ENCODE data around the gene RXRA.
"Not testable (repeated sequence)": the region's sequence is repeated elsewhere in the genome, so short reads cannot be mapped to it uniquely, and the experiment has no call there.

RXRA gene

DNA sequence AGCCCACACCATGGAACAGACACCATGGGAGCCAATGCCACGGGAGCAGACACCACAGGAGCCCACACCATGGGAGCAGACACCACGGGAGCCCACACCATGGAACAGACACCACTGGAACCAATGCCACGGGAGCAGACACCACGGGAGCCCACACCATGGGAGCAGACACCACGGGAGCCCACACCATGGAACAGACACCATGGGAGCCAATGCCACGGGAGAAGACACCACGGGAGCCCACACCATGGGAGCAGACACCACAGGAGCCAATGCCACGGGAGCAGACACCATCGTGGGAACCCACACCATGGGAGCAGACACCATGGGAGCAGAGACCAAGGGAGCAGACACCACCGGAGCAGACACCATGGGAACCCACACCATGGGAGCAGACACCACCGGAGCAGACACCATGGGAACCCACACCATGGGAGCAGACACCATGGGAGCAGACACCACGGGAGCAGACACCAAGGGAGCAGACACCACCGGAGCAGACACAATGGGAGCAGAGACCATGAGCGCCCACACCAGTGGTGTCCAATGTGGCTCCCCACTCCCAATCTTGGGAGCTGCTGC lies 17.5 kb upstream of the RXRA start:
- DNase-seq (ENCODE audit: low read depth): not testable (repeated sequence)

DNA sequence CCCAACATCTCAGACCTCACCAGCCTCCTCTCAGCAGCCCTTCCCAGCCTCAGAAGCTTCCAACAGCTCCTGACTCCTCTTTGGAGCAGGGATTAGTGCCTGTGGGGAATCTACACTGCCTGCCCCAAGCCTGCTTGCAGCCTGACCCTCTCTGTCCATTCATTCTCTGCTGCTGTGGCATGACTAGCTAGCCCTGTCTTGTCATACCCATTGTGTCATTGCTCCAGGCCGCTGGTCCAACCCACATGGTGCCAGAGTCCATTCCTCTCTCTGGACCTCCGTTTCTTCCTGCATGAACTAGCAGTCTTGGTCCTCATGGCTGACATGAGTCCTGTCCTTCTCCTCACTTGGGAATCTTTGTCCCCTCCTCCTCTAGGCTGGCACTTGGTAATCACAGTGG lies 12.8 kb upstream of the RXRA start:
- DNase-seq (ENCODE audit: low read depth): no peak

DNA sequence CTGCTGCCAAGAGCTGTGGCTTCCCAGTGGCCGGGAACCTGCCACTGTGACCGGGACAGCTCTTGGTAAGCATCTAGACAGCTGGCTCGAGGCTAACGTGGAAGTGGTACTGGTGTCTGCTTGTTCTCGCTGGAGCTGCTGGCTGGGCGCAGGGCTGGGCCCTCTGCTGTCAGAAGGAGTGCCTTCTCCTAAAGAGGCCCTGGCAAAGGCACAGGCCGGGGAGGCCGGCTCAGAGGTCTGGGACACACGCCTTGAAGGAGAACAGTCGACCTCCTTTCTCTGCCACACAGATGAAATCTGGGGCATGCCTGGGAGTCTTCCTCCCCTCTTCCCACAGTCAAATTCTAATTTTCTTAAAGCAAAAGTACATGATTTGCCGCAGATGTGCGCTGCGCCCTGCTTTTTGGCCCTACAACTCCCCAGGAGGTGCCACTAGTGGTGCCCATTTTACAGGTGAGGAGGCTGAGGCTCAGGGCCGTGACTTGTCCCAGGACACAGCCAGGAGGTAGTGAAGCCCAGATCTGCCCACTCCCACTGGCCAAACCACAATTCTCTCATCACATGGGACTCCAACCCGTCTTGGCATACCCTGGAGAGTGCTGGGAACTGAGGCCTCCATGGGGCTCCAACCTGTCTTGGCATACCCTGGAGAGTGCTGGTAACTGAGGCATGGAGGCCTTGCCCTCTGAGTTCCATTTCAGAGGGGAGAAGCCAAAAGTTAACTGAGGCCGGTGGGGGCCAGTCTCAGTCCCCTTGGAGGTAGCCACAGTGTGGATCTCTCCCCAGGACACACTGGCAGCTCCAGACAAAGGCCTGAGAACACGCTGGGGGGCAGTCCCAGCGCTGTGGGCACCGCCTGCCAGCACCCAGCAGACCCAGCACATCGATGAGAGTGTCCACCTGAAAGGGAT lies 12.0 kb upstream of the RXRA start:
- DNase-seq (ENCODE audit: low read depth): no peak

DNA sequence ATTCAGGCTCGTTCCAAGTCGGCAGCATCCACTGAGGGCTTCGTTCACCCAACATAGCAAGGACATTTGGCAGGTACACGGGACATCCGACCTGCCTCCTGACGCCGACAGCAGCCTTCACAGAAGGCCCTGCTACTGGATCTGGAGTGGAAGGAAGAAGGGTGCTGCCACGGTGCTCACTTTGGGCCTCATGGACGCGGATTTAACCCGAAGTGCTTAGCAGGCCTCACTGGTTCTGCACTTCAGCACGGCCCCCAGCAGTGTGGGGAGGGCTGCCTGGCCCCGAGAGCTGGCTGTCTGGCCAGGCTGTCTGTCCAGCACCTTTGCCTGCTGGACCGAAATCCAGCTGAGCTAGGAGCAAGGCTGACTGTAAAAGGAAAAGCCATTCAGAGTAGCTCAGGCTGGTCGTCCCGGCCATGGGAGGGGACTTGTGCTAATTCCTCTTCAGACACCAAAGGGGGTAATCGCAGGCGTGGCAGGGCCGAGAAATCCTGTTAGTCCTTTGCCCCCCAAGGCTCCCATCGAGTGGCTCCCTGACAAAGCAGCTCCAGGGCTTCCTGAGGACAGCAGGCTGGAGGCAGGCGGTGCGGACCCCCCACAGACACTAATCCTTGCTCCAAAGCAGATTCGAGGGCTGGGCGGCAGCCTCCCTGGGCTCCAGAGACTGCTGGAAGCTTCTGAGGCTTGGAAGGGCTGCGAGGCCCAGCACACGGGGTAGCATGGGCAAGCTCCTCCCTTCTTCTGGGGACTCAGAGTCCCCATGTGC lies 11.1 kb upstream of the RXRA start:
- DNase-seq (ENCODE audit: low read depth): no peak

DNA sequence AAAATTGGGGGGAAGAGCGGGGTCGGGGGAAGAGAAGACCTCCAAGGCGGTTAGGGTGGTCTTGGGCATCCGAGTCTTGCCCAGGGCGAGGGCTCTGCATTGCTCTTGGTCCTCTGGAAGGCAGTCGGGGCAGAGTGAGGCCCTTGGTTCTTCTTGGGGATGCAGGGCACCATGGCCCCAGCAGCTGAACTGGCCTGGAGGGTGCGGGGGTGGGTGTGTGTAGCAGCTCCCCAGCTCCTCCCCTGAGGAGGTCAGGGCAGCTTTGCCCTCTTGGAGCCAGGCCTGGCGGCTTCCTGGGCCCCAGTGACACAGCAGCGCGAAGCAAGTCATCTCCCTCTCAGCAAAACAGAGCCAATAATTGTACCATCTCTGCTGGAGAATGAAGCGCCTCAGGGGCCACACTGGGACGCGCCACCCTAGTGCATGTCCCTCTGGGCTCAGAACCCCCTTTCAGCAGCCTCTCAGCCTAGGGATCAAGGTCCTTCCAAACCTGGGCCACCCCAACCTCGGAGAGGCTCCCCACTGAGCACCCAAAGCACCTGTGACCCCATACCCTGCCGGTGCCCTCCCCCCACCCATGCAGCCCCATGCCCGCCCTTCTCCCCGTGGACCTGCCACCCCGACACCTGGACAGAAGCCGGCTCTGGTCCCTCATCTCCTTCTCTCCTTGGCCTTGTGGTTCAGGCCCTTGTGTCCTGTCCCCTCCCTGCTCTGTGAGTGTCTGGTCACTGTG lies 10.4 kb upstream of the RXRA start:
- DNase-seq (ENCODE audit: low read depth): no peak

DNA sequence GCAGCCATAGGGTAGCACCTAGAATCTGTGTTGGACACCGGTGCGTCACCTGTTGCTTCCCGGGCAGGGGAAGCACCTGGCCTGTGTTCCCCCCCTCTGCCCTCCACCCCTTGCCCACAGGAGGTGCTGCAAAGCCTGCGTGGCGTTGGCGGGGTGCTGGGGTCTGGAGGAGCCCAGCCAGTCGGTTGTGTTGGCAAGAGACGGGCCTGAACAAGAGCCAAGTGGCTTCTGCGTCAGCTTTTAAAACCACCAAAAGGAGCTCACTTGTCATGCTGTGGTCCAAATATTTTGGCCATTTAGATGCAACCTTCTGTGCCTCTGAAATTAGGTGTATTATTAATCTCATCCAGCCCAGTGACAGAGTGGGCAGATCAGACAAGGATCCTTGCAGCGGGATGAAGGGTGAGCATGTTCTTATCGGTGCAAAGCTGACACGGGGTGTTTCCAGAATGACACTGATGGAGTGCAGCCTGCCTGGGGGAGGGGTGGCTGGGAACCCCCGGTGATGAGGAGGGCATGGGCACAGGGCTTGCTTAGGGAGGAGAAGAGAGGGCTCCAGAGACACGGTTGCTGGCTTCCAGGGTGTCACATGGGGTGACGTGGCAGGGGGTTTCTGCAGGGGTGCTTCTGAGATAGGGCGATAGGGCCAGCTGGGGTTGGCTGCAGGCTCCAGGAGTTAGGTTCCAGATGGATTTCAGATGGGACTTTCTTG lies 9.7 kb upstream of the RXRA start:
- DNase-seq (ENCODE audit: low read depth): no peak

DNA sequence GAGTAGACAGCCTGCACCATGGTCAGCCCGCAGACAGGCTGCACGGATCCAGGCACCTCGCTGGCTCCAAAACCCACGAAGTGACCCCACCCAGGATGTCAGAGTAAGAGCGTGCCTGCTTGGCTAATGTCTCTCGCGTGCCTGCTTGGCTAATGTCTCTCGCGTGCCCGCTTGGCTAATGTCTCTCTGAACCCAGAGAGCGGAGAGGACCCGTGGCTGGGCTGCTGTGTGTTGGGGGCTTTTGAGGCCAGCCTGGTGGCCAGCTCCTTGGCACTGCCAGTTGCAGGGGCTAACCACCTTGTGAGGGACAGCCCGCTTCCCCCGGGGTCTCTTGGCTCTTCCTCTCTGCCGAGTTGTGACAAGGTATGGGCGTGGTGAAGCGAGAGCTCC lies 8.9 kb upstream of the RXRA start:
- DNase-seq (ENCODE audit: low read depth): no peak

DNA sequence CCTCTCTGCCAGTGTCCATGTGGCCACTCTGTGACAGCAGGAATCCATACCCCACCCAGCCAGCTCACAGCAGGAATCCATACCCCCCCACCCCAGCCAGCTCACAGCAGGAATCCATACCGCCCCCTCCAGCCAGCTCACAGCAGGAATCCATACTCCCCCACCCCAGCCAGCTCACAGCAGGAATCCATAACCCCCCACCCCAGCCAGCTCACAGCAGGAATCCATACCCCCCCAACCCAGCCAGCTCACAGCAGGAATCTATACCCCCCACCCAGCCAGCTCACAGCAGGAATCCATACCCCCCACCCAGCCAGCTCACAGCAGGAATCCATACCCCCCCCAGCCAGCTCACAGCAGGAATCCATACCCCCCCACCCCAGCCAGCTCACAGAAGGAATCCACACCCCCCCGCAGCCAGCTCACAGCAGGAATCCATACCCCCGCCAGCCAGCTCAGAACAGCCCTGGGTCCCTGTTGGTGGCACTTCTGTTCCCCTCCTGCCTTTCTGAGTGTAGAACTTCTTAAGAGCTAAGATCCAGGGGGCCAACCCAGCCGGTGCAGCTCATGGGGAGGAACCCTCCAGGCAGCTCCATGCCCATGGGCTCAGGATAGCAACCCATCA lies 8.4 kb upstream of the RXRA start:
- no peak for DNase-seq (ENCODE audit: low read depth)

DNA sequence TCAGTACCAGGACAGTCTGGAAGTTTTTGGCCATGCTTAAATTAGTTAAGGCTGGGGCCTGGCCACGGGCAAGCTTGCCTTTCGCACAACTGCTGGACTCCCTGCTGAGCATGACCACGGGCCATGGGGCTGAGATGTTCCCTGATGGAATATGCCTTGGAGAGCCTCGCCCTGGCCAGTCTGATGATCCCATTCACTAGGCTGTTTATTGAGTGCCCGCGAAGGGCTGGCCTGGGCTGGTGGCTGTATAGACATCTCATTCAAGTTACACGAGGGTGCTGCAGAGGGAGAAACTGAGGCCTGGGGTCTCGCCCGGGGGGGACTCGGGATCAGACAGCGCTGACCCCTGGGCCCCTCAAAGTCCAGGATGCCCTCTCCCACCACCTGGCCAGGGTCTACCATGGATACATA lies 7.8 kb upstream of the RXRA start:
- DNase-seq (ENCODE audit: low read depth): no peak

DNA sequence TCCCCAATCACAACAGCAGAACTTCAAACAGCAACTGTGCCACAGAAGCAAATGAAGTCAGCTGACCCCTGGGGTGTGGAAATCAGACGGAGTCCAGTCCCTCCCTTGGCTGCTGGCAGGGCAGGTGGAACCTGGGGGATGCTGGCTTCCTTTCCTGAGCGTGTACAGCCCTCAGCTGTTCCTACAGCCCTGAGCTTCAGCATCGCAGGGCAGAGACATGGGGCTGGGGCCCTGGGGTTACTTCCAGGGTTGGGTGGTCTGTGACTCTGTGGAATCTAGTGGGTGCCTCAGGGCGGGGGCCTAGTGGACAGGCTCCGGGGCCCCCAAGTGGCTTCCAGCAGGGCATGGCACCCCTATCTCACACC lies 7.3 kb upstream of the RXRA start:
- DNase-seq (ENCODE audit: low read depth): no peak

DNA sequence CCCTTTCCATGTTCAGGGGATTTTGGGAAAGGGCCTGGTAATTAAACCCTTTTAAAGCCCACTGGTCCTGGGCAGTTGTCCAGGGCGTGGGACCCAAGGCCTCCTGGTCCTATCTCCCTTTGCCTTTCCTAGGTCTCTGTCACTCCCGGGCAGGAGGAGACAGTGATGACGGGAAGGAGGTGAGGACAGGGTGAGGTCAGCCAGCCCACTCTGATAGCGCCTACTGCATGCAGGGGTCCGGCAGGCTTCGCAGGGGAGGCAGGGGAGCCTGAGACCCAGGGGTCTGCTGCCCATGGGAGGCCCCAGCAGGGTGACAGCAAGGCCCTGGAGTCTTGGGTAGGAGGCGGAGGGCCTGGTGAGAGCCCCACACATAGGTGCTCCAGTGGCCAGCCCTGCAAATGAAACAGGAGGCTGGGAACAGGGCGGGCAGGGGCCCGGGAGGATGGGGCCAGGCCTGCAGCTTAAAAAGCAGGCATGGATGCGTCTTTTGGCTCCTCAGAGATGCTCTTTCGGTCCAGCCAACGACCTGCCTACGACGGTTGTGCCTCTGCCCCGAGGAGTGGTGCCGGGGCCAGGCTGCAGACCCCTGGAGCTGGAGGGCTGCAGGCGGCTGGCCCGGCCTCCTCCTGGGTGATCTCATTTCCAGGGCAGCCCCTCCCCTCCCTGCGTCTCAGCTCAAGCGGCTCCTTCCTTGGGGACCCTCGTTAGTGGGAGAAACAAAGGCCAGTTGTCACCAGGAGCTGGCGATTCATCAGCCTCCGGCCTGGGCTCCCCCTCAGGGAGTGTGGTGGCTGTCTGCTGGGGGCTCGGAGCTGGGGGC lies 6.7 kb upstream of the RXRA start:
- no peak for DNase-seq (ENCODE audit: low read depth)

DNA sequence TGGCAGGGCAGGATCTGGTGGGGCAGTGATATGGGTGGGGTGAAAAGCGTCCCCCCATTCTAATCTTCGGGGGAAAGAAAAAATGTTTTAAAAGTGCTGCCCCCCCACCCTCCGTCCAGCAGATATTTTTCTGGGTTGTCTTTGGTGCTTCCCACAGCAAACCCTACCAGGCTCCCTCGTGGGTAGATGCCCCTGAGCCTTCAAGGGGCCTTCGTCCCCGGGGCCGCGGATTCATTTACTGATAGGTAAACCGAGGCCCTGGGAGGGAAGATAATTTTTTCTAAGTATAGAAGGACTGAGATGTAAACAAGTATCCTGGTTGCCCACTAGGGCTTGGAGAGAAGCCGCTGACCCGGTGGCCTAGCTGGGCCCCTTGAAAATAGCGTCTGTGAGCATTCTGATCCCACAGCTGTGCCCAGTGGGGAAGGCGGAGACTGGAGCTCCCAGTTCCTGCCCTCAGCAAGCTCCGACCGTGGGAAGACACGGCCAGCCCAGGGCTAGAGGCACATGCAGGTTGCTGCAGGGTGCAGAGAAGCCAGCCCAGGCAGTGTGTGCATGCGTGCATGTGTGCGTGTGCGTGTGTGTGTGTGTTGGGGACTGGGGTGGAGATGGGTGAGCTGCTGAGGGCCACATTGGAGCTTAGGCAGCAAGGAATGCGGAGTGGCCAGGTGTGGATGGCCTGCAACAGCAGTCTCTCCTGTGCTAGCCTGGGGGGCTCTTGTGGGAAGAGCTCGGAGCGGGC lies 6.0 kb upstream of the RXRA start:
- DNase-seq (ENCODE audit: low read depth): no peak

DNA sequence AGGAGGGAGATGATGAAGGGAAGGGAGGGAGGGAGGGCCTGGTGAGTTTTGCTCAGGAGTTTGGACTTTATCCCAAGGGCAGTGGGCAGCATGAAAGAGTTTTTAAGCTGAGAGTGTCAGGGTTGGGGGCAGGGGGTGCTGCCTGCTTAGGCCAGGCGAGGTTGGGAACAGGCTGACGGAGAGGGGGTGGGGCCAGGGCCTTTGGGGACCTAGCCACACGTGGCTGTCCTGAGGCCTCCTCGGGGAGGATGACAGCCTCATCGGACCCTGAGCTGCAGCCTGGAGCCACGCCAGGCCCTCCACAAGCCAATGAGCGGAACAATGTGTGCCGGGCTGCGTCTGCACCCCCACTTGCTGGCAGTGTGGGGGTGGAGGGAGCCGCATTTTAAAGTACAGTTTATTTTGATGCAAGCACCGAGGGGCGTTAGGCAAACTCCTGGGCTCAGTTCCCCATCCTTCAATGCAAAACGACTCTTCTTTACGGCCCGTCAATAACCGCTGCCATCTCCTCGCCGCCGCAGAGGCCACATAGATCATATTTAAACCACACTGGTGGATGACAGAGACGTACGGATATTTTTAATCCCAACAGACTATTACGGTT lies 5.3 kb upstream of the RXRA start:
- DNase-seq (ENCODE audit: low read depth): no peak

DNA sequence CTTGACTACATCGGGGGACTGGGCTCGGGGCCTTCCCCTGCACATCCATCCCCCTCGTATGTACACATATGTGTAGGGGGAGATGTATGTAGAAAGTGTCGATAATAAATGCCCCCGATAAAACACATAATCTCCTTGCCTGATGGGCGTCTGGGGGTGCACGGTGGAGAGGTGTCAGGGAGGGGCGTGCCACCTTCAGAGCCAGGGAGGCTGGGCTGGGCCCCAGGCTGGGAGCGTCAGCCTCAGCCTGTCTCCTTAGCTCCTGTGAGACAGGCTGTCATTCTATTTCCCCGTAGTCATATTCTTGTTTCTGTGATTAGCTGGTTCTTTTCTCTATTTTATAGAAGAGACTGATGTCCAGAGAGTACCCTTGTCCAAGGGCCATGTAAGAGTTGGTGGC lies 4.7 kb upstream of the RXRA start:
- no peak for DNase-seq (ENCODE audit: low read depth)

DNA sequence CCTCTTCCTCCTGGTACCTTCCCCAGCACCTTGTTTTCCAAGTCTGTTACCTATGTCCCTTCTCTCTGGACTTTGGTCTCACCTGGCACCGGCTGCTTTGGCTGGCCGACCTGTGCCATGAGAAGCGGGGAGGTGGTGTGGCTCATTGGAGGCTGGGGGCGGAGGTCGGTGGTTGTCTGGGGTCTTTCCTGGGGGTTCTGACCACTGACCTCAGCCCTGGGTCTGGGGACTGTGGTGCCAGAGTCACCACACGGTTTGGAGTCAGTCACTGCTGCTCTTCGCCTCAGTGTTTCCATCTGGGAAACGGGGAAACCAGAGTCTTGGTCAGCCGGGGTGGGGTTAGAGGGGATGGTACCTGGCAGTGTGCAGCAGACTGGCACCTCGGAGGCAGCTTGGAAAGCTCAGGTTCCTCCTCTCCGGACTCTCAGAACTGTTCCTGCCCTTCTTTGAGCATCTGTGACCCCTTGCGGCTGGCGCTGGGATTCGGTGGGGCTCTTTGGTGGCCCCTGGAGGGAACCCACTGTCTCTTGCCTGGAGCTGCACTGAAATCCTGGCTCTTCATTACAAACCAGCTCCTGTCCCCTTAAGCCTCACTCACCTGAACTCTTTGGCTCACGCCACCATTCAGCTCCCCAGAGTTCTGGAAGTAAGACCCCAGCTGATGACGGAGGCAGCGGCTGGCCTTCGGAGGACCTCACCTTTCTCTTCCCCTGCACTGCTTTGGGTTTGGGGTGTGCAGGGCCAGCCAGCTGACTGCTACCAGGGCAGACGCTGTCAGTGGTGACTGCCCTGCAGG lies 4.1 kb upstream of the RXRA start:
- DNase-seq (ENCODE audit: low read depth): no peak

DNA sequence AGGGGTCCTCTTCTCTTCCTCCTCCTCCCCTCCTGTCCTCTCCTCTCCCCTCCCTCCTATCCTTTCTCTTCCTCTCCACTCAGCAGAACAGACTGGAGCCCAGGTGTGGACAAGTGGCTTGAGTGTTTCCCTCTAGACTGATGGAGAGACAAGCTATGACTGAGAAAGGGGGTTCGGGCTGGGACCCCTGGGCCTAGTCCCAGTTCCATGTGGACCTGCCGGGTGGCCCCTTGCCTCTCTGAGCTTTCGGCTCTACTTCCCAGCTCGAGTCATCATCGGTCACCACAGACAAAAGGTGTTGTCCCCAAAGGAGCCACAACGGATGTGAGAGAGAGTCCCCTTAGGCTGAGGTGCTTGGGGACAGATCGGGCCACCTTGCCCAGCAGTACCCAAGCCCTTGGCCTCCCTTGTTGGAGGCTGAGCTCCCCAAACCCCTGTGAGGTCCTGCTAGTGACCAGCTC lies 3.4 kb upstream of the RXRA start:
- no peak for DNase-seq (ENCODE audit: low read depth)

DNA sequence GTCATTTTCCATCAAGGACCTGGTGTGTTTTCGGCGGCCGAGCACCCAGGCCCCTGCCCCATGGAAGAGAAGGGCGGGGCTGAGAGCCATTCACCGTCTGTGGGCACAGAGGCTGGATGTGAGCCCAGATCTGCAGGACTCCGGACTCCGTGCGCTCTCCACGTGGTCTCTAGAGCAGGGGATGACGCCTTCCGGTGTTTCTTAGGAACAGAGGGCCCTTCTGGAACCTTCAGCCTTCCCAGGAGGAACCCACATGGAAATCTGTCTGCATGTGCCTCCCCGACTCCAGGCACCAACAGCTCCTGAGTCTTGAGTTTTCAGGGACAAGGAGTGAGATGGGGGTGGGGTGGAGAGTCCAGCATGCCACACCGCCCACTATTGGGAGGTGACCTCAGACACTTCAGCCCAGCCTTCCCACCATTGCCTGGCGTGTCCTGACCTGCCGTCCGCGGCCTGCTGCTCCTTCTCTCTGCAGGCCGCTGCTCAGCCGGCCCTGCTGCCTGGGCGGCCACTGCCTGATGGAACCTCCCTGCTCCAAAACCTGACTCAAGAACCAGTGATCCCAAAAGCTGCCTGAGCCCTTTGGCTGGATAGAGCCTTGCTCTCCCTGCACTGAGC lies 2.4 kb upstream of the RXRA start:
- DNase-seq (ENCODE audit: low read depth): no peak

All from stimulated activated CD8-positive, alpha-beta memory T cell treated with anti-CD3 and anti-CD28 coated beads, Interleukin-12 subunit alpha, Interleukin-12 subunit beta, amount 100 ng/mL, for 4 hours (primary cell).